A549 (cell line): ENCODE measurements around the gene ADGRF4.

Experiments
- CBX2 ChIP-seq: fragments of 200-600 bp; sonication (generic); IDR thresholded peaks from 2 replicates; pipeline ENCODE4 v1.6.1; 2016; ENCODE audit warnings: low read depth, mild to moderate bottlenecking, borderline replicate concordance
- CTCF ChIP-seq: fragments of >200 bp; sonication (Bioruptor Twin); formaldehyde crosslinking; IDR thresholded peaks from 3 replicates; pipeline ENCODE4 v1.5.1; 2016
- EHMT2 ChIP-seq: fragments of 200-600 bp; sonication (generic); IDR thresholded peaks from 2 replicates; pipeline ENCODE4 v1.6.1; 2016; ENCODE audit warnings: antibody characterized with exemption, low read depth, mild to moderate bottlenecking, moderate library complexity
- MYC ChIP-seq: IDR thresholded peaks from 2 replicates; pipeline ENCODE4 v1.6.1; 2012; ENCODE audit warnings: mild to moderate bottlenecking, inconsistent platforms, low read length, improper control_type of control experiment, borderline replicate concordance
- RARB ChIP-seq: fragments of 250-450 bp; sonication (Bioruptor Pico); IDR thresholded peaks from 2 replicates; pipeline ENCODE4 v1.8.0; 2021; ENCODE audit warnings: mild to moderate bottlenecking, moderate library complexity

GRCh38 chr6:47681201-47681990, 17.0 kb upstream of the ADGRF4 start:
- no peak for TF ChIP-seq CBX2
- no peak for TF ChIP-seq MYC
- no peak for TF ChIP-seq CTCF
- TF ChIP-seq RARB (CRISPR knock-in tag) = no peak
- TF ChIP-seq EHMT2 = no peak
